OCI-M1 (cell line): ENCODE data around the gene CCDC60.

Experiments used
- DNase-seq: peaks from one replicate; lab custom pipeline; 2025; lab: John Stamatoyannopoulos, UW

Gene CCDC60, protein sequence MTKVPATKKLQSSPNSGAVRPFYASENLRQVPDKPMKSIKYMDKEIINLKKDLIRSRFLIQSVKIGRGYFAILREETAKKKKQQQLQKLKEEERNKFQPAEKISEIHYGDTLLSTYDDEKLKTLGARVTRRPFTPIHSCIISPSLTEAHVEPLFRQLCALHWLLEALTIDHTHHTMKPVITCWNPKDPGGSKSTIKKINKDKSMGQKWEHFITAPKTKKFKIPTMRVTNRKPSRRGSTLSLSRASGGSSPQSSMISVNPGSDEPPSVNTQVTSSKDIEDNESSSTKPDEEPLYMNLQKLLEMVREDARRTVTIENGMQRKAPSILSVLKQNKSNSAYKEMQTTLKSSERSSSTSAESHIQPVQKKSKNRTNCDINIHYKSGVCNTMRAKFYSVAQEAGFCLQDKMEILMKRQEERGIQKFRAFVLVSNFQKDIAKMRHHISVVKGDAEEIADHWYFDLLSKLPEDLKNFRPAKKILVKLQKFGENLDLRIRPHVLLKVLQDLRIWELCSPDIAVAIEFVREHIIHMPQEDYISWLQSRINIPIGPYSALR

DNA sequence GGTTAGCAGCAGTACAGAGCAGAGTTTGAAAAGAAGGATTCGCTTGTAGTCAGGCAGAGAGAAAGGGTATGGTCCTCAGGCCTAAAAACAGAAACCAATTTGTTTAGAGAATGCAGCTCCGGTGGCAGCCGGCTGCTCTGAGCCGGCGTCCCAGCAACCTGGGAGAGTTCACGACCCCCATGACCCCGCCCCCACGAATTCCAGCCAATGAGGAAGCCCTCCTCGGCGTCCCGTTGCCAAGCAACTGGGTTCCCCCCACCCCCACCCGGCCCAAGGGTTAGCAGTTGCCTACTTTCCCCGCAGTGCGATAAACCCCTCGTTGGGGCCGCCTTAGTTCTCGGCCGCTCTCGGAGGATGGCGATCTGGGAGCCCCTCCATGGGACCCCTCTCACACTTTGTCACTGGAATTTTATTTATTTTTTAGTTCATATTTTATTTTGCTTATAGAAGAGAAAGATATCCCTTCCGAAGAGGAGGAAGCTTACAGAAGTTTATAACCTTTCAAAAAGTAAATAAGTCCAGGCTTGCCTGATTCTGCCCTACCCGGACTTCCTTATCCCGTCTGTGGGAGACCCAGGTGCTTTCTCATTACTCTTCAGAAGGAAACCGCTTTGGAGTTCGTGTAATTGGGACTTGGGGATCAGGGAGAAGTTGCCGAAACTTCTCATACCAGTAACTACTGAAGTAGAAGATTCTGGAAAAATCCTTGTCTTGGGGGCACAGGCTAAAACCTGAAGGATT is at the start of gene CCDC60:
Gene CCDC60 (plus strand): TSS at position 300 of the 741 bp plus-strand sequence. CDS start 448 bp downstream, outside the sequence.
- no peak for DNase-seq

DNA sequence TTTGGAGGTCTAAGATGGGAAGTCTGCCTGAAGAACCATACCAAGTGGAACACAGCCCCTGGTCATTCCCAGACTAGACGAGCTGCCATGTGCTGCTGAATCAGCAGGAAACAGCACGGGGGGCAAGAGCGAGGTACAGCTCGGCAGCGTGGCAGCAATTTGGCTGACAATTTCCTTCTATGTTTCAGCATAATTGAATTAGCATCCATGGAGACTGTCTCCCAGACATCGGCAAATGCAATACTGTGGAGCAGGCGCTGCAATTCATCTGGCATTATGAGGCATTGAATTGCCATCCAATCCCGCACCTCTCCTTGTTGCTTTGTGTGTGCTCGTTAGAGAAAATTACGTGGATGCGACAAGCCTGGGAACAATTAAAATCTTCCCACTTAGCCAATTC is 46.0 kb upstream of the CCDC60 start:
- no peak for DNase-seq

DNA sequence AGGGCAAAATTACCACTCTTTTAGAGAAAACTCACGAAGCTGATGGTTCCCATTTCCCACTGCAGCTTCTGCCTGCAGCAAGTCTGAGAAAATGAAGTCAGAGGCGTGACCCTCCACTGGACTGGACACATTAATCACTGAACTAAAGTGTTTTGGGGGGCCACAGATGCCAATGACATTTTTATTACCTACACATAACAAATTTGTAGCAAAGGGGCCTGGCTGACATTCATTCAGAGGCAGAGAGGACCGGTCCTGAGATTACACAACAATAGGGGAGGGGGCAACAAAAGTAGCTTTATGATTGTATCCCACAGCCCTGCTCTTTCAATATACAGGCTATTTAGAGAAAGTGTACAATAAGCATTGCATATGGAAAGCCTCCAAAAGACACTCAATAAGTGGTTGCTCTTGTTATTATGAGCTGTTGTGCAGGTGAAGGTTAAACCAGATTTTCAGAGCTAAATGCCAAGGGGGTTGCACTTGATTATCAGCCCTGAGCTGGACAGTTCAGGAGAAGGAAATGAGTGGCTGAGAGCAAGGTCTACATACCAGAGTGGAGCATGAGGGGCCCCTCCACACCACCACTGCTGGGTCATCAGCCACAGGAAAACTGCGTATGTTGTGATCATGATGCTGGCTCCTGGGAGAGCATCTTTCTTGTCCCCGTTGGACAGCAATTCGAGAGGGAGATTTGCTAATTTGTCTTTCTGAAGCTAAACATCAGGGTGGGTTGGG is 41.5 kb upstream of the CCDC60 start:
- no peak for DNase-seq

DNA sequence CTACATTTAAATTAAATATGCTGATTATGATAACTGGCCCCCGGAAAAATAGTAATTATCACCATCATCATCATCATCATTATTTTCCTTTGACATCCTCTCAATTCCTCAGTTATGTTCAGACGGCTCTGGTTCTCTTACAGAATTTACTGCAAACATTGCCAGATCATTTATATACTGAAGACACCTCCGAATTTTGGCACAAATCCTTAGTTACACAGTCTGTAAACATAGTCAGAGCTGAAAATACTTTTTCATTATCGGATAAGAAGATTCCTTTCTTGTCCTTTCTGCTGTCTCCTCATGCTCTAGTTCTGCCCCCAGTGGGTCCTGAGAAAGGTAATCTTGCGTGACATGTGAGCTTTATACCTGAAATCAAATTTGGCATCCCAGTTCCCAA is 40.3 kb upstream of the CCDC60 start:
- DNase-seq, result no peak

DNA sequence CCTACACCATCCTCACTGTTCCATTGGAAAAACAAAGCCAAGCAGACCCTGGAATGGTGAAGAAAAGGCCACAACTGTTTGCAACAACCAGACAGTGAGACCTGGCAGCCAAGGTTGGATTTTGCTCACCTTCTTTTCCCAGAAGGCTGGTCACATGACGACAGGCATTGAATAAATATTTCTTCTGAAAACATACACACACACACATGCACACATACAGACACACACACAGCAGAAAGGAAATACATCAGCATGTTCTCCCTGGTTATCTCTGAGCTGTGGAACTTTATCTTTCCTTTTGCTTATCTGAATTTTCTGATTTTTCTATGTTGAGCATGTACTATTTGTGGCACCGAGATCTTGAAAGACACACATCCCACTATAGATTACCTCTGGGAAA is 38.0 kb upstream of the CCDC60 start:
- no peak for DNase-seq

DNA sequence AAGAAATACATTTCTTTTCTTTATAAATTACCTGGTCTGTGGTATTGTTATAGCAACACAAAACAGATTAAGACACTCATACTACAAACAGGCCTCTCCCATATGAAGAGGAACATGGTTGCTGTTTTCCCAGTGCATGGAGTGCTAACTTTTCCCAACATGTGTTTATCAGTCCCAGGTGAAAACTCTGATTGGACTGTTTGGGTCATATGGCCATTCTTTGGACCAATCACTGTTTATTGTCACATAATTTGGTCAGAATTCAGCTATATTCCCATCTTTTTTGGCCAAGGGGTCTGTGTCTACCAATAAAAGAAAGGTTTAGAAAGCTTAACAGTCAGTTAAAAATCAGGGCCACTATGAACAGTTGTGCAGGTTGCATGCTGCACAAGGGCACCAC is 35.4 kb upstream of the CCDC60 start:
- DNase-seq, result no peak

DNA sequence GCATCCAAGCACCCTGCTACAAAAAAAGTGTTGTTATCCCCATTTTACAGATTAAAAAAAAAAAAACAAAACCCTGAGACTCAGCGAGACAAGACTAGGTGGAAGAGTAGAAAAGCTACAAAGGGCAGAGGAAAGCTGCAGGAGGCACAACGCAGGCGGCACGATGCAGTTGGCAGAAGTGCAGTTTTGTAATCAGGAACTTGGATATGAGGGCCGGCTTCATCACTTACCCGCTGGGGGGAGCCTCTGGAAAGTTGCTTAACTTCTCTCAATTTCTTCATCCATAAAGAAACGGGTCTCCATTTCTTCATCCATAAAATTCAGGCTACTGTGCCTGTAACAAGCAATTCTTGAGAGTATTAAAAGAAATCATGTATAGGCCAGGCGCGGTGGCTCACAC is 33.1 kb upstream of the CCDC60 start:
- no peak for DNase-seq

DNA sequence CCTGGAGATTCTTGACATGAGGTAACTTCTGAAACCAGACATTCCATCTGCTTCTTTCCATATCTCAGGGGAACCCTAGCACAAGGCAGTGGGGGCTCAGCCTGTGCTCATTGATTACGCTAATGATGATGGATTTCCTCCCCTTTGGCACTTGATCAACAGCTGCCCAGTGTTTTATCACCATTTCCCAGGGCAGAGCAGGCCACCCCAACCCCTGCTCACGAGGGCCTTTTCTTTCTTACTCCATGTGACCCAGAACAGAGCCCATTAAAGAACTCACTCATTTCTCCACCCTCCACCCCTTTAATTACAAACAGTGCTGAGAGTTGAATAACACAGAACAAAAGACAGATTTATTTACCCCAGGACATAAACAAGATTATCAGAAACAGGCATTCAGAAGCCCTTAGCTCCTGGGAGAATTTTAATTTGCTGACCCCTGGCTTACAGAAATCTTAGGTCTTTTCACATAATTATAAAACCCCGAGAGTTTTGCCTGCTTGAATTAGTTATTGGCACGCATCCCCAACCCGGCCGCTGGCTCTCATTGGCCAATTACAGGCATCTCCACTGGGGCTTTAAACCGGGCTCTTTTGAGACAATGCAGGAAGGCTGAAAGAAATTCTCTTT is 32.0 kb upstream of the CCDC60 start:
- no peak for DNase-seq

DNA sequence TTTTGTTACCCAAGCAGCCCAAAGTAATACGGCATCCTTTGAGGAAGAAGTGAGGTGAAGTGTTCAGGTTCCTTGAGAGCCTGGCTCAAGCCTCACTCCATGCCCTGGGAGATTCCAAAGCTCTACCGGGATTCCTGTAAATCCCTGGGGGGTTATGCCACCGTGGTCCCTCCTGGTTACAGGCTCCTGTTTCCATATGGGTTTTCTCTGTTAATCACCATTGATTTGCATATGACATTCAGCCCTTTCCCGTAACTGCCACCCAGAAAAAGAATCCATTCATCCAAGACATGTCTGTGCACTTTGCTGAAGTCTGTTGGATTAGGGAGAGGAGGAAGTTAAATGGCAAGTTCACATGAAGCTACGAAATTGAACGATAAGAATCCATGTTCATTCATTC is 27.9 kb upstream of the CCDC60 start:
- DNase-seq, result no peak

DNA sequence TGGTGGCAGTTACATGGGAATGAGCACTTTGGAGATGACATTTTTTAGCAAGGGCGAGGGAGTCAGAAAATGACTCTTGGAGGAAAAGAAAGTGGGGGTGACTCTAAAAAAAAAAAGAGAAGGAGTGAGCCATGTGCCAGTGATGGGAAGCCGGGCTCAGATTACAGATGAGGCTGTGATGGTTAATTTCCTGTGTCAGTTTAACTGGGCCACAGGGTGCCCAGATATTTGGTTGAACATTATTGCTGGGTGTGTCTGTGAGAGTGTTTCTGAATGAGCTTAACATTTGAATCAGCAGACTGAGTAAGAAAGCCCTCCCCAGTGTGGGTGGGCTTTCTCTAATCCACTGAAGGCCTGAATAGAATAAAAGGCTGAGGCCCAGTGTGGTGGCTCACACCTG is 26.8 kb upstream of the CCDC60 start:
- no peak for DNase-seq

DNA sequence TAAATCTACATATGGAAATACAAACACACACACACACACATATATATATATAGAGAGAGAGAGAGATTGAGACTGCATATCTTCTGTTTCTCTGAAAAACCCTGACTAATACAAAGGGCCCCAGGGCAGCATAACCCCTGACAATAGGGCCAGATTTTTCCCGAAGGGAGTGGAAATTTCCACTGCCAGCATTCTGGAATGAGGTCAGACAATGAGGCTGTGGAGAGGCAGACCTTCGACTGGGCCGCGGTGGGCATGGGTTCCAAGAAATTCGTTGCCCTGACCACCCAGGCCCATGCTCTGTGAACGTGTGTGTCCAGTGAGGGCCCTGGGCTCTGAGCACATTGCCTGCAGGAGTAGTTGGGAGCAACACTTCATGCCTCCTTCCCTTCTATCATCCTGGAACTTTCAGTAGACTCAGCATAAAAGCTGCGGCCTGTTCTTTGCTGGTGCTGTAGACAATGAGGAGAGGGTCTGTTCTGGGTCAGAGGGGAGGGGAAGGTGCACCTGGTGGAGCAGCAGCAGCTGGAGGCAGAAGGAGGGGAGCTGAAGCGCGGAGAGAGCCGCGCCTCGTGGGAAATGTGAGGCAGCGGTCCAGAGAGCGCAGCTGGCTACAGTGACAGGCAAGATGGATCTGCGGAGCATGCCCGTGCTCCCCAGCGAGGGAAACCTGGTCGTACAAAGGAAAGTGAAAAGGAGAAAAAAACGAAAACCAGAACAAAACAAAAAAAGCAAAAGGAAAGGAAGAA is 25.6 kb upstream of the CCDC60 start:
- no peak for DNase-seq

DNA sequence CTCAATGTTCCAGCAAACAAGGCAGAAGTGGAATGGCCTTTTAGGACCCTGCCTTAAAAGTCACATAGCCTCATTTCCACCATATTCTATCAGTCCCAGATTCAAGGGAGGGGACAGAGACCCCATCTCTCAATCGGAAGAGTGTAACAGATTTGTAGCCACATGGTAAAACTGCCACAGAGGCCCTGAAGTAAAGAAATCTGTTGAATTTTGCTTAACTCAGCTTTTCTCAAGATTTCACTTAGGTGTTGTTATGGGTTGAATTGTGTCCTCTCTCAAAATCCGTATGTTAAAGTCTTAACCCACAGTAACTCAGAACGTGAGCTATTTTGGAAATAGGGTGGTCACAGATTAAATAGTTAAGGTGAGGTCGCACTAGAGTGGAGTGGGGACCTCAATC is 22.7 kb upstream of the CCDC60 start:
- no peak for DNase-seq

DNA sequence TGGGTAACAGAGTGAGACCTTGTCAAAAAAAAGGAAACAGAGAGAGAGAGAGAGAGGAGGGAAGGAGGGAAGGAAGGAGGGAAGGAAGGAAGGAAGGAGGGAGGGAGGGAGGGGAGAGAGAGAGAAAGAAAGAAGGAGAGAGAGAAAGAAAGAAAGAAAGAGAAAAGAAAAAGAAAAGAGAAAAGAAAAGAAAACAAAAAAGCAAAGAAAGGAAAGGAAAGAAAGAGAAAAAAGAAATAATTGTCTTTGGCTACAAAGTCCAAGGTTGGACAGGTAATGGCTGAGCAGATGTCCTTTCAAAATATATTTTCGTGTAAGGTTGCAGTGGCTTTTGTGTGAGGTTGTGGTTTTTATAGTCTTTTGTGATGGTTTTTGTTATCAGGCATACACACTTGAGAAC is 21.6 kb upstream of the CCDC60 start:
- DNase-seq, result no peak

DNA sequence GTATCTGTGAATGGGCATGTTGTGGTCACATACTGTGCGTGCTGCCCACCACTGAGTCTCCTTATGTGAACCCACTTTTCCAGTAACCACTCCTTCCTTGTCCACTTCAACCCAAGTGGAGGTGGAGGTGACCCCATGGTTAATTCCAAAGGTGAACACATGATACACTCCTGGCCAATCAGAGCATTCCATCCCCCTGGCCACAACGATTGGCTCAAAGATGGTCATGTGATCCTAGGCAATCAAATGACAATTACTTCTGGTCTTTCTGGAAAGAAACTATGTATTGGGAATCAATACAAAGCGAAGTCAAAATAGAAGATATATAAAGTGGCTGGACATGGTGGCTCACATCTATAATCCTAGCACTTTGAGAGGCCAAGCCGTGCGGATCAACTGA is 20.2 kb upstream of the CCDC60 start:
- DNase-seq, result no peak

DNA sequence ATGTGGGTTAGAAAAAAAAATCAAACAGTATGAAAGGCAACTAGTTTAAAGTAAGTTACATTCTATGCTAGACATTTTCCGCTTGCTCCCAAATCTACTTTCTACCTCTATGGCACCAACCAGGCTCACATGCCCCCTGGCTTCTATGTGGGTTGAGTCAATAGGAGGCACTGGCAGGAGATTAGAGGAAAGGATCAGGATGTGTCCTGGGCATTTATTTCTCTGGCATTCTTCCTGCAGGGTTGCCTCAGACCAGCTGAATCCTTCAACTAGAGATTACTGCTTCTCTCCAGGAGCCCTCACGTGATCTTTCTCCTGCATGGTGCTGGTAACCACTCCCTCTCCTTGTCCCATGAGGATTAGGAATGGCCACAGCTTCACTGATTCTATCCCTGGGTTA is 14.9 kb upstream of the CCDC60 start:
- DNase-seq, result no peak

DNA sequence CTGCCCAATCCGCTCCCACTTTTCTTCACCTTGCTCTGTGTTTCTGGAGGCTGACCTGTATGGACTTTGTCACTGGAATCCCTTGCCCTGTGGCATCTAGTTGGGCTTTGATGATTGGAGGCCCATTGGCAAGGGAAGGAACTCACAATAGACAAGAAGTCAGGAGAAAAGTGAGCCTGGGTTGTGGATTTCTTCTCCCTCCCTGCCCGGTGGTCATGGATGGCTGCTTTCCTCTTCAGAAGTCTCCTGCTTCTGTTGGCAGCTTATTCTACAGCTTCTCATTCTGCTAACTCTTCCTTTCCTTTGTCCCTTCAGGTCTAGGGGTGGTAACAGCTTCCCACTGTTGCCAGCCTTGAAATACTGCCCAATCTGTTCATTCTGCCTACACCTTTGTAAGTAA is 13.9 kb upstream of the CCDC60 start:
- DNase-seq, result no peak

DNA sequence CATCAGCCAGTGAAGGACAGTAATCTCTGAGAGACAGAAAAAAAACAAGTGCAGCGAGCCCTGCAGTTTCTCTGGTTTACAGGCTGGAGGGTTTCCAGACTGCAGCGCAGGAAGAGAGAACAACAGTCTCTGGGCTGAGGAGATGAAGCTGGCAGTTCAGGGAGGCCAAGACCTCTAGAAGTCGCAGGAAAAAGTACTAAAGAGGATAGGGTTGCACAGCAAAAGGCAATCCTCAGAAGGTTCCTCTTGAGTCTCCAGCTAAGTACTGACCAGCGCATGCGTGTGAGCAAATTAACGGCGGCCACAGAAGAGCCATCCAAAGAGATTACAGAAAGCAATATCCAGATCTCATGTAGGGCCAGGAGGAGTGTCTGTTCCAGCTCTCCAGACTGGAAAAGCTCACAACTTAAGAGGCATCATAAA is 12.2 kb upstream of the CCDC60 start:
- no peak for DNase-seq

DNA sequence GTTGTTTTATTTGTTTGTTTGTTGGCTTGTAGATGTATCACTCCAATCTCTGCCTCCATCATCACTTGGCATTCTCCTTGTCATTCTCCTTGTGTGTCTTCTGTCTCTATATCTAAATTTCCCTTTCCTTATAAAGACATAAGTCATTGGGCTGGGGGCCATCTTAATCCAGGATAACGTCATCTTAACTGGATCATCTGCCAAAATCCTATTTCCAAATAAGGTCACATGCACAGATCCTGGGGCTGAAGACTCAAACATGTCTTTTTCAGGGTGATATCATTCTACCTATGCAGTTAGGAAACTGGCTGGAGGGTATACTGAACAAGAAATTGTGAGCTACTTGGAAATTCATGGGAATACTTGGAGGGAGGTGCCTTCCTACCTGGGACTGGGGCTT is 8.7 kb upstream of the CCDC60 start:
- DNase-seq, result no peak

DNA sequence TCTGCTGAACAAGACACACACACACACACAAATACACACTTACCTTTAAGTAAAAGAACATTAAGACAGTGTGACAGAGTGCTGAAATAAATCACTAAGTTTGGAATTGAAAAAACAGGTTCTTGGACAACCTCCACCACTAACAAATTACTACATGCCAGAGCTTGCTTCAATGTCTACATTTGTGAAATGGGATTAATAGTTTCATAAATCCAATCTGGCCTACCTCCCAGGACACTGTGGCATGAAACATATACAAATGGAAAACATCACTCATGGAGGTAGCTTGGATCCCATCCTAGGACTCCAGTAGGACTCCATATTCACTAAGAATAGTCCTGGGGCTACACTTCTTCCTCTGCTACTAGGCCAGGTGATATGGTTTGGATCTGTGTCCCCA is 8.2 kb upstream of the CCDC60 start:
- no peak for DNase-seq

DNA sequence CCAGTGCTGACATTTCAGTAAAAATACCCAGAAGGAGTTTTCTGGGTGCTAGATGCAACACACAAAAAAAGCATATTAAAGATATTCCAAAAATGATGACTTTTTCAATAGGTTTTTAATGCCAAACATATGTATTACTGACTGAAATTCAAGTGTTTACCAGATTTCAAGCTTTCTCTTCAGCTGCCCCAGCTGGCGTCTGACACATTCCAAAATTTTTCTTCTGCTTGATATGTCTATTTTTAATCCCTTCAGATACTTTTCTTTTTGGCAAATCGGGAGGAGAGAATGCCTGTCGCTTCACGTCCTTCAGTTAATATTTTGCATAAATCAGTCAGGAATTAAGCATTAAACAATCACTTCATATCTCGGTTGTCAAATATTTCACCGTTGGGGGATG is 7.1 kb upstream of the CCDC60 start:
- DNase-seq, result no peak

DNA sequence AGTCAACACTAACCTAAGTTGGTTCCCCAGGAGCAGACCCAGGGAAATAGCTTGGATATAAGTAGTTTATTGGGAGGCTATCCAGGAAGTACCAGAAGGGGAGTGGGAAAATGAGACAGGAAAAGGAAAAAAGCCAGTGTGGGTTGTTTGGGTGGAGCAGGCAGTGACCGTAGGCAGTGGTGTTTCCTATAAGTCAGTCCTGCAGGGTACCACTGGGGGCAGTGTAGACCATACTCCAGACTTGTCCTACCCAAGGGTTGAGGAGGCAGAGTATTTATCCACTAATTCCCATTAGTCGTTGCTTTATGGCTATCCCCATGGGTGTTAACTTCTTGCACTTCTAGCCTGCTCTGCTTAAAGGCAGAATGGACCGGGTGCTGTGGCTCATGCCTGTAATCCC is 6.4 kb upstream of the CCDC60 start:
- peak; percentile 41 for DNase-seq
